Body of pancreas (tissue), 4 donors: ENCODE results near the gene ERVW-1.

ENCODE experiments used
- POLR2A ChIP-seq, 3 donors: fragments of 450-650 bp; IDR thresholded peaks; one replicate each; pipeline ENCODE4 v1.6.1; 2016; ENCODE audit warnings: antibody characterized with exemption in 3 of 3, mild to moderate bottlenecking in 2 of 3
- TF ChIP-seq, protein P1 (sequence below), 7 experiments: fragments of 450-650 bp in 4 of 7; fragments of 200-600 bp in 3 of 7; sonication (generic) in 3 of 7; IDR thresholded peaks; one replicate each; pipeline ENCODE4 v1.5.1; 2016 to 2019; ENCODE audit warnings: antibody characterized with exemption in 7 of 7

DNA sequence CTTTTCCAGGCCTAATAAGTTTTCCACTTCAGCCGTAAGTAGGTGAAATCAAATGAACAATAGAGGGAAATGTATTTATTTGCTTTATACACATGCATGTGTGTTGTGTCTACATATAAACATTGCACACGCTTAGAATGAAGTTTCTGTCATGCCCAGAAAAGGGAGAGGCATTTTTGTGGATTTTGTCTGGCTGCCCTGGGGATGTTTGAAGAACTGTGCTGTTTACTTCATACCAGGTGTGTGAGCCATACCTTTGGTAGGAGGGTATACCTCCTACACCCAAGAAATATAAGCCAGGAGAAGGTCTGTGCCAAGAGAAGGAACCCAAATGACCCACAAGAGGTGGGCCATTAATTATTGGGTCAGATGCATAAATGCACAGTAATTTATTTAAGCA, 17.6 kb downstream of the ERVW-1 start:
- TF ChIP-seq, protein P1, sequence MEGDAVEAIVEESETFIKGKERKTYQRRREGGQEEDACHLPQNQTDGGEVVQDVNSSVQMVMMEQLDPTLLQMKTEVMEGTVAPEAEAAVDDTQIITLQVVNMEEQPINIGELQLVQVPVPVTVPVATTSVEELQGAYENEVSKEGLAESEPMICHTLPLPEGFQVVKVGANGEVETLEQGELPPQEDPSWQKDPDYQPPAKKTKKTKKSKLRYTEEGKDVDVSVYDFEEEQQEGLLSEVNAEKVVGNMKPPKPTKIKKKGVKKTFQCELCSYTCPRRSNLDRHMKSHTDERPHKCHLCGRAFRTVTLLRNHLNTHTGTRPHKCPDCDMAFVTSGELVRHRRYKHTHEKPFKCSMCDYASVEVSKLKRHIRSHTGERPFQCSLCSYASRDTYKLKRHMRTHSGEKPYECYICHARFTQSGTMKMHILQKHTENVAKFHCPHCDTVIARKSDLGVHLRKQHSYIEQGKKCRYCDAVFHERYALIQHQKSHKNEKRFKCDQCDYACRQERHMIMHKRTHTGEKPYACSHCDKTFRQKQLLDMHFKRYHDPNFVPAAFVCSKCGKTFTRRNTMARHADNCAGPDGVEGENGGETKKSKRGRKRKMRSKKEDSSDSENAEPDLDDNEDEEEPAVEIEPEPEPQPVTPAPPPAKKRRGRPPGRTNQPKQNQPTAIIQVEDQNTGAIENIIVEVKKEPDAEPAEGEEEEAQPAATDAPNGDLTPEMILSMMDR (IDR thresholded peaks at IDR 0.05), result no peak
- TF ChIP-seq POLR2A (IDR thresholded peaks at IDR 0.05), result no peak
